NCI-H1048 (cell line): ENCODE data around the gene EFHD2.
"Not testable (repeated sequence)": the region's sequence is repeated elsewhere in the genome, so short reads cannot be mapped to it uniquely, and the experiment has no call there.

Experiments
- DNase-seq: peaks from one replicate; lab custom pipeline; 2025; lab: John Stamatoyannopoulos, UW

The EFHD2 gene

GRCh38 chr1:15412175-15412800 is 2.6 kb downstream of the EFHD2 start:
- DNase-seq: no peak

DNA sequence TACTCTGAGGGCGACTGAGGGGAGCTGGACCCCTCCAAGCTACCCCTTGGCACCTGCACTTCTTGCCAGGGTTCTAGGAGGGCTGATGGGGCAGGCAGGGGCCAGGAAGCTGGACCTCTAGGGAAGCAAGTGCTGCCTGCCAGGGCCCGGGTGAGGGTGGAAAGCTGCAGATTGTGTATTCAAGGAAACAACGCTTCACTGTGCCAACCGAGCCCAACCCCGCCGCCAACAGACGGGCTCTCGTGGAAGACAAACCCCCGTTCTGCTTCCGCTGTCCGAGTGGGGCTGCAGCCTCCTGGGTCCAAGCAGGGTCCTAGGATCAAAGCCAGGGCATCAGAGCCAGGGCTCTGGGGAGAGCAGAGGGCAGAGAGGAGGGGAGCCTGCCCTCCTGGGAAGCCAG is 3.2 kb downstream of the EFHD2 start:
- no peak for DNase-seq

DNA sequence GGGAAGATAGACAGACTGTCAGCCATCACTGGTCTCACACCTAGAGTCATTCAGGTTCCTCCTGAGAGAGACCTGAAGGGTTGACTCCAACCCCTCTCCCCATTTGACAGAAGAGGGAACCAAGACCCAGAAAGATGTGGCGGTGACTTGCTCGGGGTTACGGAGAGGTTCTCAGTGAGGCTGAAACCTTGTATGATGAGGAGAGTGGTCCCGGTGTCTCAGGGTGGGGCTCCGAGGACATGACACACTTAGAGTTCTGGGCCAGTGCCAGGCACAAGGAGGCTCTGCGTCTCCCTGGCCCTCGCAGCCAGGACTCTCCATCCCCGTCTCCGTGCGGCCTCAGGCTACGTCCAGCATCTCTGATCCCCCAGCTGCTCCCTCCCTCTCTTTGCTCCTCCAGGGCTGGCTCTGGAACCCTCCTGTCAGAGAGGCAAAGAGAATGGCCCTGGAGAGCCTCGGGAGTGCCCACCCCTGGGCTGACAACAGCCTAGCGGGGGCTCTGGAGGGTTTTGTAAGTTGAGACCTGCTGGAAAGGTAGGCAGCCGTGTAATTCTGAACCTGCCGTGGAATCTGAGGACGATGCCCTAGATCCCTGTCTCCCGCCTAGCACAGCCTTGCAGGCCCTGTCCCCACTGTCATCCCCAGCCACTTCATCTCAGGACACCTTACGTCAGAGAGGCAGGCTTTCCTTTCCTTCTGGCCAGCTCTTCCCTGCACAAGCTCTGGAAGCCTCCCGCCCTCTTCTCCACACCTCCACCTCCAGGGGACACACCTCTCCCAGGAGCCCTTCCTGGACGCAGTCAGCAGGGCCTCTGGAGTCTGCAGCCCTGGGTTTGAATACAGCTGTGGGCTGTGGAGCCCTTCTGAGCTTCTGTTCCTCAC is 4.1 kb downstream of the EFHD2 start:
- DNase-seq: no peak

- DNase-seq: no peak
Measured at GRCh38 chr1:15414445-15414983, 4.8 kb downstream of the EFHD2 start.

GRCh38 chr1:15417059-15417934 is 7.6 kb downstream of the EFHD2 start:
- DNase-seq: no peak

- peak; percentile 55 for DNase-seq
Measured at GRCh38 chr1:15418806-15419515, 9.3 kb downstream of the EFHD2 start.

DNA sequence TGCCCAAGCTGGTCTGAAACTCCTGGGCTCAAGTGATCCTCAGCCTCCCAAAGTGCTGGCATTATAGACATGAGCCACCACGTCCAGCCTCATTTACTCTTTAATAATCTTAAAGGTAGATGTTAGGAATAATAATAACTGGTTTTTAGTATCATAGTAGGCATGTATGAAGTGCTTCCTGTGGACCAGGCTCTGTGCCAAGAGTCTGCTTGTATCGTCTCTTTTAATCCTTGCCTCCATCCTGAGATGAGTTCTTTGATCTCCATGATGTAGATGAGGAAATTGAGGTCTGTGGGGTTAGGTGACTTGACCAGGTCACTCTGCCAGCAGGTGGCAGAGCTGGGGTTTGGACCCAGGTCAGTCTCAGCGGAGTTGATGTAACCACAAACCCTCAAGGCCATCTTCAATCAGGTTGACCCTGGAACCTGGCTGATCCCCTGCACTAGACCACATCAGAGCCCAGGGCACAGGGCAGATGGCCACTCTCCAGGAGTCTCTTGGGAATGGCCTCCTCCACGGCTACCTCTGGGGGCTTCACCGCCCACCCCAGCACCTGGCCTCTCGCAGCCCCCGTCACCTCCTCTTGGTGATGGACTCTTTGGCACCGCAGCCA is 11.3 kb downstream of the EFHD2 start:
- no peak for DNase-seq

DNA sequence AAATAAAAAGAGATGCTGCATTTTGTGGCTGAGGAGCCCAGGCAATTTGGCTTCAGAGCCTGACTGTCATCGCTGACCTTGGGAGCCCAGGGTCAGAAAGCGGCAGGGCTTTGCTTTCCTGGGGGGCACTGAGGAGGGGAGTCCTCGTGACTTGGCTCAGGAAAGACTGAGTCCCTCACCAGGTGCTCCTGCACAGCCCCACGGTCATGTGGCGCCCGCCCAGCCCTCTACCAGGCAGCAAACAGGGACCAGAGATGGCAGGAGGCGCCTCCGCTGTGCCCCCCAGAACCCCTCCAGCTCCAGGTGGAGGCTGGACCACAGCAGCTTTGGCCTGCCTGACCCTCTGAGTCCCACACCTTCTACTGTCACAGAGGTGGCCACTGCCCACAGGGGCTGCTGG is 13.2 kb downstream of the EFHD2 start:
- no peak for DNase-seq

DNA sequence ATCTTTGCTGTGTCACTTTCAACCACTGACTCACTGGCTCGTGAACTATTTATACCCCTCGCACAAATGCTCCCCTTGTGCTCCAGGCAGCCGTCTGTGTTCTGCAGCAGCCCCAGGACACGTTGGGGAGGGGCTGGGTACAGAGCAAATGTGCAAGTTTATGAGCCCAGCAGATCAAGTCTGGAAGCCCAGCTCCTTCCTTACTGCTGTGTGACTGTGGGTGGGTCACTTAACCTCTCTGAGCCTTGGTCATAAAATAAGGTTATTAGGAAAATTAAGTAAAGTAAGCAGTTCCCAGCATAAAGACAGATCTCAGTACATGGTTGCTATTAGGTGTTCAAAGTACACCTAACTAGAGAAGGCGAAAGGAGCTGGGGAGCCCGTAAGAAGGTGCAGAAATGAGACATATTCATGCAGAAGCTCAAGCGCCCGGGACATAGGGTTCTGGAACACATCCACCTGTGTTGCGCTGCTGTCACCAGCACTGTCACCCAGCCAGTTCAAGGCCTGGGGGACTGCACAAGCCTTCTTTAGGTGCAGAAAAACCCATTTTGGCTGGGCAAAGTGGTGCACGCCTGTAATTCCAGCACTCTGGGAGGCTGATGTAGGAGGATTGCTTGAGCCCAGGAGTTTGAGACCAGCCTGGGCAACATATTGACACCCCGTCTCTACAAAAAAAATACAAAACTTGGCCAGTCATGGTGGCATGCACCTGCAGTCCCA is 13.8 kb downstream of the EFHD2 start:
- DNase-seq: no peak

DNA sequence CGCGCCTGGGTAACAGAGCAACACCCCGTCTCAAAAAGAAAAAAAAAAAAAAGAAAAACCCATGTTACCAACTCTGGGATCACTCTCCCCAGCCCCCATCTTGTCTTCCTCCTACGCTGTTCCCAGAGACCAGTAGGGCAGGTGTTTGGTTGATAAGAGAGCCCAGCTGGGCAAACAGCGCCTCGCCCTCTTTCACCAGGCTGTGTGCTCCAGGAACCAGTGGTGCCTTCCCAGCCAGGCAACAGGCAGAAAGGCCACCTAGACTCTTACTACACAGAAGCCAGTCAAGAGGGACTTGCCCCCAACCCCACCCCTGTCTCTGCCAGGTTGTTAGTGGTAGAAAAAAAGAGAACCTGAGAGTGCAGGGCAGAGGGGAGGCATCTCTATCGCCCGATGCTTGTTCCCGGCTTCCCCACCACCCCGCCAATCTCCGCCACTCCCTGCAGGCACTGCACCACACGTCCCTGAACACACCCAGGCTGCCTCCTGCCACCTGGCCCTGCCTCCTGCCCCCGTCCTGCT is 14.5 kb downstream of the EFHD2 start:
- no peak for DNase-seq

DNA sequence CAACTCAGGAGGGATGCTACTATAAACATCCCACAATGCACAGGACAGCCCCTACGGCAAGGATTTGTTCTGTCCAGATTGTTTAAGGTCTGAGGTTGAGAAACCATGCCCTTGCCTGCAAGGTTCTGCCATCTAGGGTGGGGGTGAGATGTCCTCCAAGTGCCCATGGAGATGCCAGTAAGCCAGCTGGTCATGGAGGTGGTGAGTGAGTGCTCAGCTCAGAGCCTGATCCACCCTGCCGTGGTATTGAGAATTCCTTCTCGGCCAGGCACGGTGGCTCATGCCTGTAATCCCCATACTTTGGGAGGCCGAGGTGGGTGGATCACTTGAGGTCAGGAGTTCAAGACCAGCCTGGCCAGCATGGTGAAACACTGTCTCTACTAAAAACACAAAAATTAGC is 15.3 kb downstream of the EFHD2 start:
- no peak for DNase-seq

GRCh38 chr1:15425521-15425920 is 15.8 kb downstream of the EFHD2 start:
- DNase-seq: no peak

DNA sequence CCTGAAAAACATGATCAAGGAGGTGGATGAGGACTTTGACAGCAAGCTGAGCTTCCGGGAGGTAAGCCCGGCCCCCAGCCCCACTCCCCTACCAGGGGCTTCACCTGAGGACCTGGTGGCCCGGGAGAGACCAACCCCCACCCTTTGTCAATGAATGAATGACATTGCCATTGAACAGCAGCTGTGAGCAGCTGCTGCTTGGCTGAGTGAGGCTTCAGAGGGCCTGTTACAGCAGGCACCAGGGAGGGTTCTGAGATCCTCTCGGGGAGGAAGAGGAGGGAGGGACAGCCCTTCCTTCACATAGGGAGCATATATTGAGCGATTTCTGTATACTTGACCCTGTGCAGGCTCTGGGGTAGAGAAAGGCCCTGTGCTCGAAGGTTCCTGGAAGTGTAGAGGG is 16.3 kb downstream of the EFHD2 start:
- DNase-seq: no peak

DNA sequence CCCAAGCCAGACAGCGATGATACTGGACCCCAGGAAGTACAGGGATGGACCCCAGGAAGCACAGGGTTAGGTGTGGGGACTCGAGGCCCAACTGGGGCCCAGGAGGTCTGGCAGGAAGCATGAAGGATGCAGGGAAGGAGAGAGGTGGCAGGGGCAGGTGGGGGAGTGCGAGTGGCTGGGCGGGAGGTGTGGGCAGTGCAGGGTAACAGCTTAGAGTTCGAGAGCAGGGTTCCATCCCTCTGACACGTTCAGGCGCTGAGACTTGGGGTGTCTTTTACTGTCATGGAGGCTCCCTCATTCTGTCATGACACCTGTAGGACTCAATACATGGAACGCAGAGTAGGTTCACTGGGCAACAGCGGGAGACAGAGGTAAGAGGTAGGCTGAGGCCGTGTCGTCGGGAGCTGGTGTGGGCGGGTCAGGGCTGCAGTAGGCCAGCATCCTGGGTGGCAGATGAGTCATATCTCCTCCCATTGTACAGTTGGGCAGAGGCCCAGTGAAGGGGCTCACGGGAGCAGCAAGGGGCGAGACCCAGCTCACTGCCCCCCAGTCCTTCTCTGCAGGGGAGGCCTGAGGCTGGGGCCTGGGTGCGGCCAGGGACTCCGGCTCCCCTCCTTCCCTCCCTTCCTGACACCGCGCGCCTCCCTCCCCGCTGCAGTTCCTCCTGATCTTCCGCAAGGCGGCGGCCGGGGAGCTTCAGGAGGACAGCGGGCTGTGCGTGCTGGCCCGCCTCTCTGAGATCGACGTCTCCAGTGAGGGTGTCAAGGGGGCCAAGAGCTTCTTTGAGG is 17.0 kb downstream of the EFHD2 start:
- no peak for DNase-seq

GRCh38 chr1:15427280-15427666 is 17.6 kb downstream of the EFHD2 start:
- no peak for DNase-seq

- not testable (repeated sequence) for DNase-seq
Measured at GRCh38 chr1:15428252-15428651, 18.6 kb downstream of the EFHD2 start.

- DNase-seq: no peak
Measured at GRCh38 chr1:15428815-15429435, 19.2 kb downstream of the EFHD2 start.

DNA sequence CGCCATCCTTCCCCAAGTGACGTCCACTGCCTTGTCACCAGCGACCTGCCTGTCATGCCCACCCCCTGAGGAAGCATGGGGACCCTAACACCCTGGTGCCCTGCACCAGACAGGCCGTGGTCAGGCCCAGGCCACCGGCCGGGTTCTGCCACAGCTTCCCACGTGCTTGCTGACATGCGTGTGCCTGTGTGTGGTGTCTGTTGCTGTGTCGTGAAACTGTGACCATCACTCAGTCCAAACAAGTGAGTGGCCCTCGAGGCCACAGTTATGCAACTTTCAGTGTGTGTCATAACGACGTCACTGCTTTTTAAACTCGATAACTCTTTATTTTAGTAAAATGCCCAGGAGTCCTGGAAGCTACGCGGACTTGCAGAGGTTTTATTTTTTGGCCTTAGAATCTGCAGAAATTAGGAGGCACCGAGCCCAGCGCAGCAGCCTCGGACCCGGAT is 20.0 kb downstream of the EFHD2 start:
- no peak for DNase-seq
